ENCODE measurements around the gene MICU1.

MICU1 gene

GRCh38 chr10:72322030-72322279 is 303.9 kb downstream of the MICU1 start:
- Histone ChIP-seq H3K9me2 (replicated peaks; ENCODE audit: control insufficient read depth, low read length) (no peaks in the 10 kb centered on the region), H3K27me3 (ENCODE audit: control insufficient read depth, low read length) (no peaks in the 10 kb centered on the region), H3F3A (ENCODE audit: control insufficient read depth, insufficient read depth) (peaks cover 37% of the 10 kb centered on the region), H4K20me1 (ENCODE audit: control insufficient read depth, insufficient read depth, low read depth, low read length) (no peaks in the 10 kb centered on the region), H3K4me3 (ENCODE audit: low read length) (peak overlapping the region; percentile 84), H3K36me3 (ENCODE audit: control insufficient read depth, low read length) (no peaks in the 10 kb centered on the region), H3K9me3 (ENCODE audit: control insufficient read depth, insufficient read depth, low read length) (no peaks in the 10 kb centered on the region), H3K79me2 (ENCODE audit: control insufficient read depth, low read length) (peaks cover 12% of the 10 kb centered on the region), H3K27ac (ENCODE audit: low read depth, low read length) (peak overlapping the region; percentile 99), H3K4me2 (ENCODE audit: low read length) (peak overlapping the region; percentile 97), H3K4me1 (ENCODE audit: control insufficient read depth, low read length) (peaks cover 79% of the 10 kb centered on the region)
- TF ChIP-seq EZH2phosphoT487 (IDR thresholded peaks at IDR 0.05; ENCODE audit: borderline replicate concordance, low read length), result no peak
- TF ChIP-seq, protein P1, sequence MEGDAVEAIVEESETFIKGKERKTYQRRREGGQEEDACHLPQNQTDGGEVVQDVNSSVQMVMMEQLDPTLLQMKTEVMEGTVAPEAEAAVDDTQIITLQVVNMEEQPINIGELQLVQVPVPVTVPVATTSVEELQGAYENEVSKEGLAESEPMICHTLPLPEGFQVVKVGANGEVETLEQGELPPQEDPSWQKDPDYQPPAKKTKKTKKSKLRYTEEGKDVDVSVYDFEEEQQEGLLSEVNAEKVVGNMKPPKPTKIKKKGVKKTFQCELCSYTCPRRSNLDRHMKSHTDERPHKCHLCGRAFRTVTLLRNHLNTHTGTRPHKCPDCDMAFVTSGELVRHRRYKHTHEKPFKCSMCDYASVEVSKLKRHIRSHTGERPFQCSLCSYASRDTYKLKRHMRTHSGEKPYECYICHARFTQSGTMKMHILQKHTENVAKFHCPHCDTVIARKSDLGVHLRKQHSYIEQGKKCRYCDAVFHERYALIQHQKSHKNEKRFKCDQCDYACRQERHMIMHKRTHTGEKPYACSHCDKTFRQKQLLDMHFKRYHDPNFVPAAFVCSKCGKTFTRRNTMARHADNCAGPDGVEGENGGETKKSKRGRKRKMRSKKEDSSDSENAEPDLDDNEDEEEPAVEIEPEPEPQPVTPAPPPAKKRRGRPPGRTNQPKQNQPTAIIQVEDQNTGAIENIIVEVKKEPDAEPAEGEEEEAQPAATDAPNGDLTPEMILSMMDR (IDR thresholded peaks at IDR 0.05; ENCODE audit: low read depth, low read length, poor library complexity, severe bottlenecking), result no peak

DNA sequence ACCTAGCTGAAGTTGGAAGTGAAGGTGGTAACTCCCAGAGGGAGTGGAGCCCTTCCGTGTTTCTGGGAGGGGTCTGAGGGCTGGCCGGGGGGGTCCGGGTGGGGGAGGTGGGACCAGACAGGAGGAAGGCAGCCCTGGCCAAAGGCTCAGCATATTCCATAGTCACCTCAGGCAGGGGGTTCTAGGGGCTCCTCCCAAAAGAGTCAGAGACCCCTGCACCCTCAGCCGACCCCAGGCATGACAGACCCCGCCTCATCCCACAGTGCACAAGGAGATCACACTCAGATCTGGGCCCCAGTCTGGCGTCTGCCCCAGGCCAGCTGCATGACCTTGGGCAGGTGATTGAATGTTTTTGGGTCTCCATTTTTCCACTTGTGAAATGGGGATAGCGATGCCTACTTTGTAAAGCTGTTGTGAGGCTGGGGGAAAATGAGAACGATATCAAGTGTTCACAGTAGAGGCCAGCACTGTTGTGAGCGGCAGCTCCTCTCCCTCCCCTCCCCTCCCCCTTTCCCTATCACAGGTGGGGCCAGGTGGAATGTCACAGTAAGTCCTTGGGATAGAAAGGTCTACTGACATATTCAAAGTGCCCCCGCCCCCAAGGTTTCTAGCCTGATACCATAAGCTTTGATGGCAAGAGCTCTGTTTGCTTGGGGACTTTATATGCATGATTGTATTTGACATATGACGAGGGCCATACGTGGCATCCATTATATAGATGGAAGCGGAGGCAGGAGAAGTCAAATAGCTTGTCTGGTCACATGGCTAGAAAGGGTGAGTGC is 304.4 kb downstream of the MICU1 start:
- H3K4me2 ChIP-seq (ENCODE audit: low read length), result peak overlapping the region; percentile 97
- H3K27me3 ChIP-seq (ENCODE audit: control insufficient read depth, low read length), result no peaks in the 10 kb centered on the region
- peaks cover 37% of the 10 kb centered on the region for H3F3A ChIP-seq (ENCODE audit: control insufficient read depth, insufficient read depth)
- no peaks in the 10 kb centered on the region for H3K9me2 ChIP-seq (replicated peaks; ENCODE audit: control insufficient read depth, low read length)
- H4K20me1 ChIP-seq (ENCODE audit: control insufficient read depth, insufficient read depth, low read depth, low read length), result no peaks in the 10 kb centered on the region
- H3K4me3 ChIP-seq (ENCODE audit: low read length), result peak overlapping the region; percentile 84
- peak overlapping the region; percentile 99 for H3K27ac ChIP-seq (ENCODE audit: low read depth, low read length)
- no peaks in the 10 kb centered on the region for H3K9me3 ChIP-seq (ENCODE audit: control insufficient read depth, insufficient read depth, low read length)
- peaks cover 84% of the 10 kb centered on the region for H3K4me1 ChIP-seq (ENCODE audit: control insufficient read depth, low read length)
- no peak for TF ChIP-seq EZH2phosphoT487 (IDR thresholded peaks at IDR 0.05; ENCODE audit: borderline replicate concordance, low read length)
- TF ChIP-seq, protein P1 (IDR thresholded peaks at IDR 0.05; ENCODE audit: low read depth, low read length, poor library complexity, severe bottlenecking), result no peak
- peaks cover 12% of the 10 kb centered on the region for H3K79me2 ChIP-seq (ENCODE audit: control insufficient read depth, low read length)
- no peaks in the 10 kb centered on the region for H3K36me3 ChIP-seq (ENCODE audit: control insufficient read depth, low read length)

GRCh38 chr10:72320676-72321247 is 305.1 kb downstream of the MICU1 start:
- peak overlapping the region; percentile 84 for H3K4me3 ChIP-seq (ENCODE audit: low read length)

More at GRCh38 chr10:72320676-72321247, 305.1 kb downstream of the MICU1 start:
- Histone ChIP-seq H3K79me2 (ENCODE audit: control insufficient read depth, low read length) (peaks cover 12% of the 10 kb centered on the region), H3K27me3 (ENCODE audit: control insufficient read depth, low read length) (no peaks in the 10 kb centered on the region), H3K4me1 (ENCODE audit: control insufficient read depth, low read length) (peaks cover 91% of the 10 kb centered on the region), H3K4me2 (ENCODE audit: low read length) (peak overlapping the region; percentile 97), H3F3A (ENCODE audit: control insufficient read depth, insufficient read depth) (peaks cover 41% of the 10 kb centered on the region), H3K36me3 (ENCODE audit: control insufficient read depth, low read length) (no peaks in the 10 kb centered on the region), H4K20me1 (ENCODE audit: control insufficient read depth, insufficient read depth, low read depth, low read length) (no peaks in the 10 kb centered on the region), H3K9me3 (ENCODE audit: control insufficient read depth, insufficient read depth, low read length) (no peaks in the 10 kb centered on the region), H3K9me2 (replicated peaks; ENCODE audit: control insufficient read depth, low read length) (no peaks in the 10 kb centered on the region), H3K27ac (ENCODE audit: low read depth, low read length) (peak overlapping the region; percentile 99)
- TF ChIP-seq, protein P1 (IDR thresholded peaks at IDR 0.05; ENCODE audit: low read depth, low read length, poor library complexity, severe bottlenecking), result no peak
- TF ChIP-seq EZH2phosphoT487 (IDR thresholded peaks at IDR 0.05; ENCODE audit: borderline replicate concordance, low read length), result no peak
